Measurements from ENCODE around the gene ZNRF3. TPM values are rescaled to one million over a fixed set of nuclear protein-coding genes. Genes with fewer than 3 reads are reported as not detected.

The ZNRF3 gene
- total and polyA plus RNA-seq, 4 donors: 3.5 to 10.2 (median 6.9) TPM

DNA sequence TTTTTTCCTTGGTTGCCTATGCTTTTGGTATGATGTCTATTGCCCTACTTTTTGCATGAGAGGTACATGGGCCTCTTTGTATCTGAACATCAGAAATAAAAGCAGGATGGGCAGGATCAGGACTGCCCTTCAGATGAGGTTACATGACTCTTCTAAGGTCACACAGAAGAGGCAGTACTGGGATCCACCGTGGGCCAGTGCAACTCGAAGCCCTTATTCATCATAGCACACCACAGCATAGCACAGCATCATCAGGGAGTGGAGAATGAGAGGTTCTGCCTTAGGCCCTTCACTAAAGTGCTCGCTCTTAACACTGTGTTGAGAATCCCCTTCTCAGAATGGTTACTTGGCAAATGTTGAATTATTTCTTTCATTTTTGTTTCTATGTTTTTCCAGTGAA lies 90.0 kb downstream of the ZNRF3 start:
- Histone ChIP-seq H3K9ac (ENCODE audit: insufficient read depth in 1 of 2, low read length in 2 of 2) (no peak overlapping the region), H3K9me3 (ENCODE audit: control insufficient read depth in 4 of 4, insufficient read depth in 3 of 4, low read length in 3 of 4) (no peaks in the 10 kb centered on the region), H3K27me3 (ENCODE audit: control insufficient read depth in 3 of 3, insufficient read depth in 3 of 3, low read length in 2 of 3) (no peaks in the 10 kb centered on the region), H3K36me3 (ENCODE audit: control insufficient read depth in 4 of 4, insufficient read depth in 4 of 4, low read length in 4 of 4) (peaks cover 0 to 2% (median 0%) of the 10 kb centered on the region in 4 donors), H3K27ac (ENCODE audit: low read depth in 1 of 2, low read length in 1 of 2) (no peak overlapping the region), H3K4me3 (no peak overlapping the region), H3K4me1 (ENCODE audit: control insufficient read depth in 5 of 5, insufficient read depth in 5 of 5, low read length in 5 of 5) (peaks cover 4 to 12% (median 5%) of the 10 kb centered on the region in 5 donors)
- 76 to 84% methylated on average over 3 of the region's 3 CpGs for WGBS, 2 donors
- DNase-seq (peak in 1 of 3 donors; percentile 35), ATAC-seq (ENCODE audit: insufficient read depth, low FRiP score) (no peak)
- TF ChIP-seq, protein P1, sequence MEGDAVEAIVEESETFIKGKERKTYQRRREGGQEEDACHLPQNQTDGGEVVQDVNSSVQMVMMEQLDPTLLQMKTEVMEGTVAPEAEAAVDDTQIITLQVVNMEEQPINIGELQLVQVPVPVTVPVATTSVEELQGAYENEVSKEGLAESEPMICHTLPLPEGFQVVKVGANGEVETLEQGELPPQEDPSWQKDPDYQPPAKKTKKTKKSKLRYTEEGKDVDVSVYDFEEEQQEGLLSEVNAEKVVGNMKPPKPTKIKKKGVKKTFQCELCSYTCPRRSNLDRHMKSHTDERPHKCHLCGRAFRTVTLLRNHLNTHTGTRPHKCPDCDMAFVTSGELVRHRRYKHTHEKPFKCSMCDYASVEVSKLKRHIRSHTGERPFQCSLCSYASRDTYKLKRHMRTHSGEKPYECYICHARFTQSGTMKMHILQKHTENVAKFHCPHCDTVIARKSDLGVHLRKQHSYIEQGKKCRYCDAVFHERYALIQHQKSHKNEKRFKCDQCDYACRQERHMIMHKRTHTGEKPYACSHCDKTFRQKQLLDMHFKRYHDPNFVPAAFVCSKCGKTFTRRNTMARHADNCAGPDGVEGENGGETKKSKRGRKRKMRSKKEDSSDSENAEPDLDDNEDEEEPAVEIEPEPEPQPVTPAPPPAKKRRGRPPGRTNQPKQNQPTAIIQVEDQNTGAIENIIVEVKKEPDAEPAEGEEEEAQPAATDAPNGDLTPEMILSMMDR (IDR thresholded peaks at IDR 0.05; ENCODE audit: control extremely low read depth, extremely low read depth): no peak

GRCh38 chr22:28977060-28977459 lies 93.7 kb downstream of the ZNRF3 start:
- Histone ChIP-seq H3K4me3 (no peak overlapping the region), H3K4me1 (ENCODE audit: control insufficient read depth in 5 of 5, insufficient read depth in 5 of 5, low read length in 5 of 5) (peaks cover 2 to 12% (median 5%) of the 10 kb centered on the region in 5 donors), H3K27me3 (ENCODE audit: control insufficient read depth in 3 of 3, insufficient read depth in 3 of 3, low read length in 2 of 3) (no peaks in the 10 kb centered on the region), H3K9ac (ENCODE audit: insufficient read depth in 1 of 2, low read length in 2 of 2) (peak overlapping the region; percentile 14 to 49), H3K27ac (ENCODE audit: low read depth in 1 of 2, low read length in 1 of 2) (peak overlapping the region; percentile 74), H3K9me3 (ENCODE audit: control insufficient read depth in 4 of 4, insufficient read depth in 3 of 4, low read length in 3 of 4) (no peaks in the 10 kb centered on the region), H3K36me3 (ENCODE audit: control insufficient read depth in 4 of 4, insufficient read depth in 4 of 4, low read length in 4 of 4) (no peaks in the 10 kb centered on the region)
- WGBS, 2 donors: 60 to 80% methylated on average over 4 of the region's 4 CpGs
- peak in 1 of 3 donors; percentile 33 for DNase-seq
- ATAC-seq (ENCODE audit: insufficient read depth, low FRiP score): no peak
- TF ChIP-seq, protein P1 (IDR thresholded peaks at IDR 0.05; ENCODE audit: control extremely low read depth, extremely low read depth): no peak

DNA sequence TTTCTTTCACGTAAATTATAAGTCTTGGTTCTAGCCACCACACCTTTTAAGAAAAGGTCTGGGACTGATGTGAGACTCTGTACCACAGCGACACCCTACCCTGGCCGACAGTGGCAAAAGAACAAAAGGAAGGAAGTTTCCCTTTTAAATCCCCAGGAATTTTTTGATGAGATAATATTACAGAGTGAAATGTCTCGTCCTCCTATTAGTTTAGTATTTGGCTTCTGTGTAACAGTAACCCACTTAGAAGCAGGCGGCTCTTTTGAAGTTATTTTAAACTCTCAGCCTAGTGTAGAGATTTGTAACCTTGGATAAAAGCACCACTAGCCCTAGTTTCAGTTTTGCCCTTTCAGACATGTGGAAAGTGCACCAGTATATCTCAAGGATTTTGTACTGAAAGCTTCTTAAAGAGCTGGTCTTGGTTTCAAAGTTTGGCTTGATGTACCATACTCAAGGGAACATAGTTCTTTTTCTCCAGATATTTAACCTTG lies 94.2 kb downstream of the ZNRF3 start:
- H3K36me3 ChIP-seq (ENCODE audit: control insufficient read depth in 4 of 4, insufficient read depth in 4 of 4, low read length in 4 of 4): no peaks in the 10 kb centered on the region
- peak overlapping the region; percentile 14 to 49 for H3K9ac ChIP-seq (ENCODE audit: insufficient read depth in 1 of 2, low read length in 2 of 2)
- H3K4me1 ChIP-seq (ENCODE audit: control insufficient read depth in 5 of 5, insufficient read depth in 5 of 5, low read length in 5 of 5): peaks cover 2 to 12% (median 5%) of the 10 kb centered on the region in 5 donors
- WGBS, 2 donors: 32 to 68% methylated on average over 5 of the region's 5 CpGs
- DNase-seq (peak in 2 of 3 donors; percentile 40 to 73), ATAC-seq (ENCODE audit: insufficient read depth, low FRiP score) (no peak)
- no peak overlapping the region for H3K4me3 ChIP-seq
- no peaks in the 10 kb centered on the region for H3K27me3 ChIP-seq (ENCODE audit: control insufficient read depth in 3 of 3, insufficient read depth in 3 of 3, low read length in 2 of 3)
- TF ChIP-seq, protein P1 (IDR thresholded peaks at IDR 0.05; ENCODE audit: control extremely low read depth, extremely low read depth): no peak
- peak overlapping the region in 1 of 2 donors; percentile 74 for H3K27ac ChIP-seq (ENCODE audit: low read depth in 1 of 2, low read length in 1 of 2)
- no peaks in the 10 kb centered on the region for H3K9me3 ChIP-seq (ENCODE audit: control insufficient read depth in 4 of 4, insufficient read depth in 3 of 4, low read length in 3 of 4)

DNA sequence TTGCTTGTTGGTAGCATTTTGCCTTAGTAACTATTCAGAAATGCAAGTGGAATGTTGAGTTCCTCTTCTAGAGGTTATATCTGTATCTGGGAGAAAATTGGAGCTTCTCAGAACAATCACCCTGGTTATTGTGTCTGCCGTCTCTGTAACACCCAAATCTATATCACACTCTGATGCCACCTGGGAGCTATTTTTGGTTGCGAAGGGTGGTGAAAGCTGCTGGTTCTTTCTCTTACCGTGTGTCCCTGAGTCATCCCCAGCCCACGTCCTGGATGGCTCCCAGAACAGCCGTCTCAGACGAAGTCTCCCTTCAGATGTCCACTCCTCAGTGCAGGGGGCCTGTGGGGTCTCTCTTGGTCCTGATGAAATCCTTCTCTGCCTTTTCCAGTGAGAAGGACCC lies 94.8 kb downstream of the ZNRF3 start:
- TF ChIP-seq, protein P1 (IDR thresholded peaks at IDR 0.05; ENCODE audit: control extremely low read depth, extremely low read depth): no peak
- Histone ChIP-seq H3K36me3 (ENCODE audit: control insufficient read depth in 4 of 4, insufficient read depth in 4 of 4, low read length in 4 of 4) (no peaks in the 10 kb centered on the region), H3K27ac (ENCODE audit: low read depth in 1 of 2, low read length in 1 of 2) (peak overlapping the region; percentile 26 to 74), H3K4me1 (ENCODE audit: control insufficient read depth in 5 of 5, insufficient read depth in 5 of 5, low read length in 5 of 5) (peaks cover 3 to 12% (median 5%) of the 10 kb centered on the region in 5 donors), H3K4me3 (no peak overlapping the region), H3K27me3 (ENCODE audit: control insufficient read depth in 3 of 3, insufficient read depth in 3 of 3, low read length in 2 of 3) (no peaks in the 10 kb centered on the region), H3K9ac (ENCODE audit: insufficient read depth in 1 of 2, low read length in 2 of 2) (peak overlapping the region in 1 of 2 donors; percentile 5), H3K9me3 (ENCODE audit: control insufficient read depth in 4 of 4, insufficient read depth in 3 of 4, low read length in 3 of 4) (no peaks in the 10 kb centered on the region)
- ATAC-seq (ENCODE audit: insufficient read depth, low FRiP score): no peak
- 49 to 55% methylated on average over 6 of the region's 6 CpGs for WGBS, 2 donors
- no peak for DNase-seq

All from lung (tissue), 12 donors.